DND-41 (cell line): ENCODE measurements around the gene CFAP107.

ENCODE experiments used
- ATAC-seq: fragments of 200-7000 bp; cut with Tn5 transposase; 3 replicates; pipeline ENCODE4 v1.9.1; 2021; ENCODE audit warnings: low read depth; ENCODE audit not compliant: insufficient read depth
- DNase-seq: peaks from one replicate; pipeline ENCODE4 v3.0.0-alpha.2; 2020
- H2AFZ ChIP-seq: 2 replicates; pipeline ENCODE4 v1.6.0; 2012; ENCODE audit warnings: low read depth, low read length
- H3K27ac ChIP-seq: 2 replicates; pipeline ENCODE4 v1.5.1; 2012; ENCODE audit warnings: low read length, inconsistent platforms
- H3K27me3 ChIP-seq: fragments of 200-600 bp; sonication (generic); 2 replicates; pipeline ENCODE4 v1.6.0; 2012; ENCODE audit warnings: low read length, mild to moderate bottlenecking, inconsistent platforms; ENCODE audit not compliant: insufficient read depth, poor library complexity
- H3K36me3 ChIP-seq: 2 replicates; pipeline ENCODE4 v1.5.1; 2012; ENCODE audit warnings: low read length, inconsistent platforms; ENCODE audit not compliant: insufficient read depth
- H3K4me1 ChIP-seq: 2 replicates; pipeline ENCODE4 v1.5.1; 2012; ENCODE audit warnings: mild to moderate bottlenecking, low read length; ENCODE audit not compliant: insufficient read depth
- H3K4me2 ChIP-seq: 2 replicates; pipeline ENCODE4 v1.6.0; 2012; ENCODE audit warnings: mild to moderate bottlenecking, moderate library complexity, low read length, inconsistent platforms; ENCODE audit not compliant: insufficient read depth
- H3K4me3 ChIP-seq, 2 experiments: fragments of 200-600 bp in 1 of 2; shearing (Covaris generic) in 1 of 2; 2 replicates each; pipeline ENCODE4 v1.5.1; 2012 to 2016; ENCODE audit warnings: inconsistent platforms in 2 of 2, low read length in 2 of 2, mild to moderate bottlenecking in 2 of 2, low read depth in 1 of 2, moderate library complexity in 1 of 2
- H3K79me2 ChIP-seq: 2 replicates; pipeline ENCODE4 v1.6.0; 2012; ENCODE audit warnings: low read length, inconsistent platforms; ENCODE audit not compliant: insufficient read depth
- H3K9ac ChIP-seq: 2 replicates; pipeline ENCODE4 v1.6.0; 2012; ENCODE audit warnings: low read depth, mild to moderate bottlenecking, inconsistent platforms, low read length, moderate library complexity
- H3K9me3 ChIP-seq: 2 replicates; pipeline ENCODE4 v1.5.1; 2012; ENCODE audit warnings: low read length, moderate library complexity, mild to moderate bottlenecking, inconsistent platforms; ENCODE audit not compliant: insufficient read depth, severe bottlenecking
- H4K20me1 ChIP-seq: 2 replicates; pipeline ENCODE4 v1.6.0; 2012; ENCODE audit warnings: low read length; ENCODE audit not compliant: insufficient read depth
- EZH2 ChIP-seq: IDR thresholded peaks from 3 replicates; pipeline ENCODE4 v1.6.1; 2012; ENCODE audit warnings: borderline replicate concordance, low read depth, mild to moderate bottlenecking, moderate library complexity, low read length, inconsistent platforms; ENCODE audit not compliant: severe bottlenecking
- TF ChIP-seq, protein P1 (sequence below): IDR thresholded peaks from 2 replicates; pipeline ENCODE4 v1.5.1; 2012; ENCODE audit warnings: borderline replicate concordance, low read length, moderate library complexity, mild to moderate bottlenecking; ENCODE audit not compliant: poor library complexity, severe bottlenecking; ENCODE audit errors: extremely low read depth

Gene CFAP107

DNA sequence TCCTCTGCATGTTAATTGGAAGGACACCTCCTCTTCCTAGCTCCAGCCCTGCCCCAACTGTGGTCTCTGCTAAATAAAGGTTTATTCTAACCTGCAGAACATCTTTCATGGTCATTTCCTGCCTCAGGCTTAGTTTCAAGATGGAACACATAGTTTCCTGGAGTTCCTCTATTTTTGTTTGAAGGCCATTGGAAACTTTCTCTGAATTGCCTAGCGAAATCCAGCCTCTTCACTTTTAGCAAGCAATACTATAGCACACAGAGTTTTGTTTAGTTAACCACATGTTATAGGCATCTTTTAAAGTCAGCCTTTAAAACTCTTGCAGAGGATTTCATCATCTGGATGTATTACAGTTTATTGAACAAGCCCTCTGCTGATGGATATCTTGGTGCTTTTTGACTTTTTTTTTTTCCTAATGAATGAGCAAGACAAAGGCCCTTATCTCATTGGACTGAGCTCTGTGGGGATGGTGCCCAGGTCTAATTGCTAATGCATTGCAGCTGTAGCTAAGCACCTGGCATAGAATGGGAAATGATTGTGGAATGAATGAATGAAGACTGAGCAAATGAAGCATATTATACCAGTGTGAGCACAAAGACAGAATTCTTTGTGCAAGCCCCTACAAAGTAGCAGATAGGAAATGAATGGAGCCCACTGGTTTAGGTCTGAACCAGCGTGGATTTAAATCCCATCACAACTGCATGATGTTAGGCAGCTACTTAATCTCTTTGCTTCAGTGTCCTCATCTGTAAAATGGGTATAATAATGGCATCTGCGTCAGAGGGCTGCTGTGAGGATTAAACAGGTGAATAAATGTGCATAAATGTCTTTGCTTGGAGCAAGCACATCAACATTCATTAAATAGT, 641 bp upstream of the CFAP107 start:
- Histone ChIP-seq H3K9ac (no peak overlapping the region), H3K79me2 (no peaks in the 10 kb centered on the region), H2AFZ (no peak overlapping the region), H3K4me2 (no peak overlapping the region), H3K4me3 (no peak overlapping the region), H4K20me1 (no peaks in the 10 kb centered on the region), H3K27me3 (peaks cover 7% of the 10 kb centered on the region), H3K36me3 (no peaks in the 10 kb centered on the region), H3K9me3 (peaks cover 16% of the 10 kb centered on the region), H3K4me1 (peaks cover 7% of the 10 kb centered on the region; the same call in 1 of the 2 replicates), H3K27ac (no peak overlapping the region)
- TF ChIP-seq EZH2 = no peak
- TF ChIP-seq, protein P1, sequence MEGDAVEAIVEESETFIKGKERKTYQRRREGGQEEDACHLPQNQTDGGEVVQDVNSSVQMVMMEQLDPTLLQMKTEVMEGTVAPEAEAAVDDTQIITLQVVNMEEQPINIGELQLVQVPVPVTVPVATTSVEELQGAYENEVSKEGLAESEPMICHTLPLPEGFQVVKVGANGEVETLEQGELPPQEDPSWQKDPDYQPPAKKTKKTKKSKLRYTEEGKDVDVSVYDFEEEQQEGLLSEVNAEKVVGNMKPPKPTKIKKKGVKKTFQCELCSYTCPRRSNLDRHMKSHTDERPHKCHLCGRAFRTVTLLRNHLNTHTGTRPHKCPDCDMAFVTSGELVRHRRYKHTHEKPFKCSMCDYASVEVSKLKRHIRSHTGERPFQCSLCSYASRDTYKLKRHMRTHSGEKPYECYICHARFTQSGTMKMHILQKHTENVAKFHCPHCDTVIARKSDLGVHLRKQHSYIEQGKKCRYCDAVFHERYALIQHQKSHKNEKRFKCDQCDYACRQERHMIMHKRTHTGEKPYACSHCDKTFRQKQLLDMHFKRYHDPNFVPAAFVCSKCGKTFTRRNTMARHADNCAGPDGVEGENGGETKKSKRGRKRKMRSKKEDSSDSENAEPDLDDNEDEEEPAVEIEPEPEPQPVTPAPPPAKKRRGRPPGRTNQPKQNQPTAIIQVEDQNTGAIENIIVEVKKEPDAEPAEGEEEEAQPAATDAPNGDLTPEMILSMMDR = no peak
- DNase-seq (no peak), ATAC-seq (no peak)

DNA sequence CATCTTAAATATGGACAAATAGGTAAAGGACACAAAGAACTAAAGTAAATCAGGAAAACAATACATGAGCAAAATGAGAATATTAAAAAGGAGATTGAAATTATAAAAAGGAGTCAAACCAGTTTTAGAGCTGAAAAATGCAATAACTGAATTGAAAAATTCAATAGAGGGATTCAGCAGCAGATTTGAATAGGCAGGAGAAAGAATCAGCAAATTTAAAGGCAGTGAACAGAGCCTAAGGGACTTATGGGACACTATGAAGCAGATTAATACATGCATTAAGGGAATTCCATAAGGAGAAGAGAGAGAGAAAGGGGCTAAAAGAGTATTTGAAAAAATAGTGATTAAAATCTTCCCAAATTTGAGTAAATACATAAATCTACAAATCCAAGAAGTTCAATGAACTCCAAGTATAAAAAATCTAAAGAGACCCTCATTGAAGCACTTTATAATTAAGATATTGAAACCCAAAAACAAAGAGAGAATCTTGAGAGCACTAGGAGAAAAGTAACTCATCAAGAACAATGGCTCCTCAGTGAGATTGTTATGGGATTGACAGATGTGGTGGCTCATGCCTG, 2.9 kb downstream of the CFAP107 start:
- TF ChIP-seq EZH2 = no peak
- TF ChIP-seq, protein P1 = no peak

DNA sequence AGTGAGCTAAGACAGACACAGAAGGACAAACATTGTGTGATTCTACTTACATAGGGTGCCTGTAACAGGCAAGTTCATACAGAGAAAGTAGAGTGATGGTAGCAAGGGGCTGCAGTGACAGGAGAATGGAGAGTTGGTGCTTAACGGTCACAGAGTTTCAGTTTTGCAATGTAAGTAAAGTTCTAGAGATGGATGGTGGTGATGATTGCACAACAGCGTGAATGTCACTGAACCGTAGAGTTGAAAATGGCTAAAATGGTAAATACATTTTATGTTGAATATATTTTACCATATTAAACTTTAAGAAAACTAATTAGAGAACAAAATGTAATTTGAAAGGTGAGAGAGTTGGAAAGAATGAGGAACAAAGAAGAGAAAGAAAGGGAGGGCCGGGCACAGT, 8.7 kb downstream of the CFAP107 start:
- no peak for DNase-seq

More for the DNA sequence above, 2.9 kb downstream of the CFAP107 start:
- Histone ChIP-seq H3K9ac (no peak overlapping the region), H3K36me3 (no peaks in the 10 kb centered on the region), H3K4me3 (no peak overlapping the region), H4K20me1 (no peaks in the 10 kb centered on the region), H3K27me3 (peaks cover 11% of the 10 kb centered on the region), H3K4me1 (peaks cover 7% of the 10 kb centered on the region; the same call in 1 of the 2 replicates), H3K27ac (no peak overlapping the region), H2AFZ (no peak overlapping the region), H3K4me2 (no peak overlapping the region), H3K79me2 (no peaks in the 10 kb centered on the region), H3K9me3 (peaks cover 16% of the 10 kb centered on the region)
- ATAC-seq = no peak
- no peak for DNase-seq

More for the DNA sequence above, 8.7 kb downstream of the CFAP107 start:
- H3K9me3 ChIP-seq = no peaks in the 10 kb centered on the region
- TF ChIP-seq EZH2 = no peak
- TF ChIP-seq, protein P1 = no peak
- H3K4me3 ChIP-seq = no peak overlapping the region
- peaks cover 10% of the 10 kb centered on the region for H3K27me3 ChIP-seq
- no peak overlapping the region for H3K9ac ChIP-seq
- no peak overlapping the region for H3K4me2 ChIP-seq
- no peak overlapping the region for H3K27ac ChIP-seq
- no peak overlapping the region for H2AFZ ChIP-seq
- ATAC-seq = no peak
- no peaks in the 10 kb centered on the region for H3K4me1 ChIP-seq
- H4K20me1 ChIP-seq = no peaks in the 10 kb centered on the region
- H3K36me3 ChIP-seq = no peaks in the 10 kb centered on the region
- no peaks in the 10 kb centered on the region for H3K79me2 ChIP-seq
